GM18499 (cell line): ENCODE results near the gene SEMA4D.

ENCODE experiments used
- ATAC-seq: cut with Tn5 transposase; IDR thresholded peaks from one replicate; pipeline ENCODE4 v1.9.1; 2021; ENCODE audit warnings: moderate number of reproducible peaks; ENCODE audit not compliant: insufficient read depth, unreplicated experiment

SEMA4D gene

DNA sequence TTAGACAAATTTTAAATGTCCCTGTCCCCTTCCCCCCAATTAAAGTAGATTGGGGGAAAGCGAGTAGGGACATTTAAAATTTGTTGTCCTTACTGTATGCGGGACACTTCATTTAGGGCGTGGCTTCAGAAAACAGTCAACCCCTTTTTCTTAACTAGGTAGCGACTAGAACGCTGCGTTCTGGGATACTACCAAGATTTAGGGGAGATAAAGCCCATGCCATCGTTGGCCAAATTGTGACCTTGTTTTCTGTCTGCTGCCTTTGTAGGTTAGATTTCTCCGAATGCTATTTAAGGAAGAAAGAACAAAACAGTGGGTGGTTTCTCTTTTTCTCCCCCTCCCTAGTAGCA, 185.7 kb downstream of the SEMA4D start:
- no peak for ATAC-seq

DNA sequence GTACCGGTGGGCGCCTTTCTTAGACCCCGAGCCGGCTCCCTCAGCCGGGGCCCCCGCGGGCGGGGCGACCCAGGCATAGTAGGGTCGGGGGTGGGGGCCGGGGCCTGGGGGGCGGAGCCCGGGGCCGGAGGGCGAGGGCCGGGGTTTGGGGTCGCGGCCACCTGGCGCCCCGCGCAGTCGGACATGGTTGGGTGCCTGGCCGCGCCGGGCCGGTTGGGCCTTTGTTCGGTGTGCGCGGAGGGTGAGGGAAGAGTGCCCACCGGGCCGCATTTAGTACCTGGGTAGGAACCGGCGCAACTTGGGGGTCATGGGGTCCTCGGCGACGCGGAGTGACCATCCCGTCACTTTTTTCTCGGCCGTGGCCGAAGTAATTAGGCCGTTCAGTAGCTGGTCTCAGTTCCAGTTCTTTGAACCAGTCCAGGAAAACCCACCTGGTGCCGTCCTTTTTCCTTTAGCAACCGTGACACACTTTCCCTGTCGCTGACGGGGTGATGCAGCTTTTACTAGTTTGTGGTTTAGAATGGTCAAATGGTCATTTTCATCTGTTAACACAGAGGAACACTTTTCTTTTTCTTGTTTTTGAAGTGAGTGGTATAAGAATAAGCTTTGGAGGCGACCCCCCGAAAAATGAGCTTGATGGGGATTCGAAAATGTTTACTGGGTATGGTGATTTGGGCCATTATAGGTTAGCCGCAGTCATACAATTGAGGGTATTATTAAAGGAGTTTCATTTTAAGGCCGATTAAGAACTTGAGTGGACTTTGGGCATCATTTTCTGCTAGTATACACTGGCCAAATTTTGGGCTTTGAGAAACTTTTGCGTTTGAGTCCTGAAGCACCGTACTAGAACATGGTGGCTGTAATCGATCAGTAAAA, 186.3 kb downstream of the SEMA4D start:
- ATAC-seq: no peak
